HG03439 (cell line): Measurements from ENCODE around the gene MARCOL.

Experiments used
- ATAC-seq: cut with Tn5 transposase; IDR thresholded peaks from one replicate; pipeline ENCODE4 v1.9.1; 2021; ENCODE audit warnings: mild to moderate bottlenecking, moderate library complexity; ENCODE audit not compliant: unreplicated experiment

Gene MARCOL, protein sequence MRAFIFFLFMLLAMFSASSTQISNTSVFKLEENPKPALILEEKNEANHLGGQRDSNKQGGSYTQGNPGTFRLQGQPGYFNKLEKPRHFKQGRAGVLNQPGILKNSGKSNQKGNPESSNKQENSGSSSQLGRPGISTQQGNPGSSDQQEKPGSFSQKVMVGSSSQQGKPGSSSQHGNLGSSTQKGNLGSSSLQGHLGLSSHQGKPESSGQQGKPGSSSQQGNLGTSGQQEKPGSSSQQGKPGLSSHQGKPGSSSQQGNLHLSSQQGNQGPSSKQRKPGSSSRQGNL

DNA sequence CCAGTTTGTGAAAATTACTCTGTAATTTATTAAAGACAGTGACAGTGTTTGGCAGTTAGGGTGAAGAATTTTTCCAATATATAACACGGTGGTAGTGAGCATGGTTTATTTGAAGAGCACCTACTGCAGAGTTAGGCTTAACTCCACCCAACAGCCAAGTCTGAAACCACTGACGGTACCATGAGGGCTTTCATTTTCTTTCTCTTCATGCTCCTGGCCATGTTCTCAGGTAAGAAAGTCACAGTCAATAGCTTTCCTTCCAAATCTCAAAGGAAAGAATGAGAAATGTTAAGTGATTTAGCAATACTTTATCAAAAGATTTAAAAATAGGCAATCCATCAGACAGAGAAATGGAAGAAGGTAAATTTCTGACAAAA is at the start of gene MARCOL:
Gene MARCOL, plus strand, starts transcription at position 108 of the 377 bp plus-strand sequence. Its CDS starts 73 bp downstream, at position 181.
- no peak for ATAC-seq

DNA sequence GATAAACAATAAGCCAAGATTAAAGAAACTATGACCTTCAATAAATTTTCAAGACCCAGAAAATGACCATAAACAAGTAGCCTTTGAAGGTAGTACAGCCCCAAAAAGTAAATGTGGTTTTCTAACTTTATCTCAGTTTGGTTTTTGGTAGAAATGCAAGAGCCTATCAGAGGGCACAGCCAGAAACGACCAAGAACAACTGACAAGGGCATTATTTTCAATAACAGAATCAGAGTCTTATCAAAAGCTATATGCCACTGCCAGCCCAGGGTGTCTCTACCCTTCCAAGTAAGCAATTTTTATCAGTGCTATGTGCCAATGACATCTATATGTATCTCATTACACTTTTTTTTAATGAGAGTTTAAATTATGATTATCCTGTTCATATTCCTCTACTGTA is 47.3 kb upstream of the MARCOL start:
- no peak for ATAC-seq

DNA sequence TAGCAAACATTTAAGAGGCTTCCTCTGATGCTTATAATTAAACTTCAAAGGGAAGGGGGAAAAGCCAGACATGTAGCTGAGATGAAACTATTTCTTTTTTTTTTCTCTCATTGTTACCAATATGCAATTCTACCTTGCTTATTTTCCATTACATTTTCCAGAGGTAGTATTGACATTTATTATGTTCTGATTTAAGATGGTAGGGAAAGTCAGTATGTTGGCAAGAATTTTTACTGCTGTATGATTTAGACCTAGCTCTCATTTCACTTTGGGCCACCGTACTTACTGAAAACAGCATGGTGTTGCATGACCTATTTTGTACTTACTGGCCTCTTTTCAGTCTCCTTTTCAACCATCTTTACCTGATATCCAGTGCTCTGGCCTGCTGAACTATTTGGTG is 45.1 kb upstream of the MARCOL start:
- no peak for ATAC-seq

DNA sequence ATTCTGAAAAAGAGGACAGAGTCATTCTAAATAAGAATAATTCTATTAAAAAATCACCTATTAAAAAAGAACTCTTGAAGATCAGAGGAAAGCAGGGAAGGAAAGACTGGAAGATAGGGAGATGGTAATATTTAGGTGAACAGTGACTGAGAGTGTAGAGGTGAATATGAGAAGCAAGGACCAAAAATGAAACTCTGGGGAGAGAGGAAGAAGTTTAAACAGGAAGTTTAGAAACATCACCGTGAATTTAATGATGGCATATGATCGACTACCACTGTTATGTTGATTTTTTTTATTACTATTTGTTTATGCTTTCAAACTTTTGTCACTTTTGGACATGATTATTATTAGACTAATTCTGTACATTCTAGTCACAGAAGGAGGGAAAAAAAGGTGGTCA is 37.2 kb upstream of the MARCOL start:
- no peak for ATAC-seq

DNA sequence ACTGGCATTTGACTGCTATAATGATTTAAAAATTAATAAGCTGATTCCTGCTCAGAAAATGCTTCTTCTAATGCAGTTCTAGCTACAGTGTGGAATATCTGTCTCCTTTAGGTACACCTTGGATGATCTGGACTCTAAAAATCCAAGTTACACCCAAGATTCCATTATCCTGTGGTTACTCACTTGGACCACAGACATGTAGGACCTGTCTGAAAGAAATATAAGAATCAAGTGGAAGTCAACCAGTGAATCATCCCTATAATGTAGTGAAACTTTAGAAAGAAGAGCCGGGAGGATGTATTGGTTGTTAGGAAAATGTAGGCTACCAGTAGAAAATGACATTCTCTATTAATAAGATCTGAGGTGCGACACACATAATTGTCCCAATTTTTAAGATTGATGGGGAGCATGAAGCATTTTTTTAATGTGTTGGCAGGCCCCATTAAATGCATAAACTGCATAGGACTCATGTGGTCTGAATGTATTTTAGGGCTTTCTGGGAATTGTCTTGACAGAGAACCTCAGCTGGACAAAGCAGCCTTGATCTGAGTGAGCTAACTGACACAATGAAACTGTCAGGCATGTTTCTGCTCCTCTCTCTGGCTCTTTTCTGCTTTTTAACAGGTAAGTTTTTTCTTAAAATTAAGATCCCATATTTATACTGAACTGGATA is 35.7 kb upstream of the MARCOL start, which contains the start of gene SPINK6:
Gene SPINK6, plus strand, starts transcription at position 512 of the 673 bp plus-strand sequence. Its CDS starts 55 bp downstream, at position 567.
- ATAC-seq = no peak

DNA sequence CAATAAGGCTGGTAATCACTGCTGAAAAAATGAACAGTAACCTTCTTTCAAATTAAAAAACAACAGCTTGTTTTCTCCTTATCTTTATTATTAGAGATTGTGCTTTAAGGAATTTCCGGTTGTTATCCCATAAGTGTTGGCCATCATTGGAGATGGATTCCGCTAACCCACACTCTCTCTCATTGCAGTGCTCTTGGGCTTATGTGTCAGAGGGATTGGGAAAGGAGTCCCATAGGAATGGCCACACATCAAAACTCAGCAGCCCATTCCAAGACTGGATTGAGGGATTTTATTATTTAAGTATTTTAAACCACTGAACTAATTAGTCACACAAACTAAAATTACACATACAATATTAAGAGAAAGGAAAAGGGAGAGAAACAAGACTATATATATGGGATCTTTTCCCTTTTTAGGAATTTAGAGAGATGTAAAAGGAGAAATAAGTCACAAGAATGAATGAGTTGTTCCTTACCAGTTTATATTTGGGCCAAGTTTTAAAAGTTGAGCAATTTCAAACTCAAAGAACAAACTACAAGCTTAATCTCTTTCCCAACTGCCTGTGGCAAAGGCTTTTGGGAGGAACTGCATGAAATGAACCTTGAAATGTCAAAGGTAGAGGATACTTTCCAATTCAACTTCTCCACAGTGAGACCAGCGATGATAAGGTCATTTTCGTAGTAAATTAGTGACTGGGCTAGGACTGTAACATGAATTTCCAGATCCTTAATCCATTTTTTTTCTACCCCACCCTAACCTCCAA is 33.1 kb upstream of the MARCOL start:
- no peak for ATAC-seq

DNA sequence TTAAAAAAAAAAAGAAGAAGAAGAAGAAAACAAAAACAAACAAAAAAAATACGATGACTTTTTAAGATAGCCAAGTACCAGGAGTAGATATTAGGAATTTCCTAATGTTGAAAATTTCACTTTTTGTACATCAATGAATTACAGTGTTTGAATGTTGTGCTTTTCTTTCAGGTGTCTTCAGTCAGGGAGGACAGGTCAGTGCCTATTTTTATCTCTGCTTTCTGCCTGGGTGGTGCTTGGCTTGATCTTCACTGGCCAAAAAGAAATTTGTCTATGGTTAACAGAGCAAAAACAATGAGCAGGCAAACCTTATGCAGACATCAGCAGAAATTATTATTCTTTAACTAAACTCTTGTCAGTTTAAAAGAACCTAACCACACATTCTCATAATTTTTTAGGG is 32.5 kb upstream of the MARCOL start:
- no peak for ATAC-seq

DNA sequence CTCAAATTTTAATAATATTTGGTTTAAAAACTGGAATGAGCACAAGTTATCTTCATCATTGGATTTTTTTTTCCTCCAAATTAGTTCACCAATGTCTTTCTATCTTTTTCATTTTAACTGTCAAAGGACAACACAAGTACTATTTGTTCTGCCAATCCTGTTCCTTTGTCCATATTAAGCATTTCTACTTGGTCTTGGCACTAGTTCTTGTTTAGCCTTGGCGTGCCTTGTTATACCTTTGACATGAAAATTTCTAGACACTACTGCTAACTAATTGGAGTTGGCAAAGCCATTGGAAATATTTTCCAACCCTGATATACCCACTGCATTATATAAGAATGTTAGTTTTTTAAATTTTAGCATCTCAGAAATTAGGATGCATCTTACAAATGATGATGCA is 31.7 kb upstream of the MARCOL start:
- no peak for ATAC-seq

DNA sequence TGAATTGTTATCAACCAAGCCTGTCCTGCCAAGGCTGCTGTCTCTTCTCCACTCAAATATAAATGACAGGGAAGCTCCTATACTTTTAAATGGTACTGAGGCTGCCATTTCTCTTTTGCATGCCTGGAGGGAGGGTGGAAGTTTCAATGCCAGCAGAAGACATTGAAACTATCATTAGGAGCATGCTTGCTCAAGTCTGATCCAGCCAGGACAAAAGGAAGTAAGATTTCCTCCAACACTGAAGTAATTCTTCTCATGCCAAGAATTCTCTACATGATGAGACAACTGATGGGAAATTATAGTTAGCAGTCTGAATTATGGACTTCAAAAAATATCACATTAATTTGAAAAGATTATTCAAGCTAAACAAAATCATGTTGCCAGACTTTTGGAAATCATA is 30.1 kb upstream of the MARCOL start:
- ATAC-seq = no peak

DNA sequence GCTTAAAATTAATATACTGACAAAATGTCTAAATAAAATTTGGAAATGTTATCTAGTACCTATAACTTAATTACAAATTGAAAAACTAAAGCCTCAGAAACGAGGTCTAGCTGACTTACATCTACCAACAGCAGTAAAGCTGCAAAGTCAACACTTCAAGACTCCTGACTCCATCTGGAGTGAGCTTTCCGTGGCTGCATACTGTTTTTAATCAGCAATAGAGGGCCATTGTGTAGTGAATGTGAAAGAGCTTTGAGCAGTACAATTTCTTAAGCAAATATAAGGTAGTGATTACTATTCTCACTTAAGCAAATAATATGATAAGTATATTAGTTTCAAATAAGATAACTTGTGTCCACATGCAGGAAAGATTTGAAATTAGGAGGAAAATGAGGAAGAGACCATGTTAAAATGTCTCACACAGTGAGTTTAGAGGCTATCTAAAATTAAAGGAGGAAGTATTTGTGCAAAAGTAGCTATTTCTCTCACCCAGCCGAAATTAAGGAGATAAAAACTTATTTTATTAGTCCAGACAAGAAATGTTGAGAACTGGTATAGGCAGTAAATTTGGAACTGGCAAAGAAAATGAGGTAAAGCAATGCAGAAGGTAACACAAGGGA is 29.1 kb upstream of the MARCOL start:
- ATAC-seq = no peak

DNA sequence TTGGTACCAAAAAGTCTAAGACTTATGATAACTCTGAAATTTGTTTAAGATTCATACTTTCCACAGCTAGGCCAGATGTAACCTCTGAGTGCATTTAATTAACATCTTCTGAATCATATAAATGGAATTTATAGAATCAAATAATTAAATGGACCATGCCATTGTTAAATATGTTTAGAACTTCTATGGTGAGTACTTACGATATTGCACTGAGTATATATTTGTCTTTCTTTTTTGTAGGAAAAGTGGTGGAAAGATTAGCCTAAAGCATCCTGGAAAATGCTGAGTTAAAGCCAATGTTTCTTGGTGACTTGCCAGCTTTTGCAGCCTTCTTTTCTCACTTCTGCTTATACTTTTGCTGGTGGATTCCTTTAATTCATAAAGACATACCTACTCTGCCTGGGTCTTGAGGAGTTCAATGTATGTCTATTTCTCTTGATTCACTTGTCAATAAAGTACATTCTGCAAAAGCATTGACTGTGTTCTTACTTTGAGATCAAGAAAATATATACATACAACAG is 23.6 kb upstream of the MARCOL start:
- ATAC-seq = no peak

DNA sequence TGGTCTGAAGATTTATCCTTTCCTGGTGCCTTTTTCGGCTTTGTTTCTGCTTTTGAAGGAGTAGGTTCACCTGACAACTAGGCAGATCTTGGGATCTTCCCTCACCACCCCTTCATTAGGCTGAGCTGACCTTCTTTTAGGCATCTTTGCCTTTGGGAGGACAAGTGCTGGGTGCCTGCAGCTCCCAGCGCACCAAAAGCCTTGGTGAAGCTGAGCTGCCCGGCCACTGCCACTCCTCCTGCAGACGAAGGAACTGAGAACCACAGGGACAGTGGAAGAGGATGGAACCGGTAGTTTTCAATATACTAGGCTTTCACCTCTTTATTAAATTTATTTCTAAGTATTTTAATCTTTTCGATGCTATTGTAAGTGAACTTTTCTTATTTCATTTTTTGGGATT is 16.8 kb upstream of the MARCOL start:
- no peak for ATAC-seq

DNA sequence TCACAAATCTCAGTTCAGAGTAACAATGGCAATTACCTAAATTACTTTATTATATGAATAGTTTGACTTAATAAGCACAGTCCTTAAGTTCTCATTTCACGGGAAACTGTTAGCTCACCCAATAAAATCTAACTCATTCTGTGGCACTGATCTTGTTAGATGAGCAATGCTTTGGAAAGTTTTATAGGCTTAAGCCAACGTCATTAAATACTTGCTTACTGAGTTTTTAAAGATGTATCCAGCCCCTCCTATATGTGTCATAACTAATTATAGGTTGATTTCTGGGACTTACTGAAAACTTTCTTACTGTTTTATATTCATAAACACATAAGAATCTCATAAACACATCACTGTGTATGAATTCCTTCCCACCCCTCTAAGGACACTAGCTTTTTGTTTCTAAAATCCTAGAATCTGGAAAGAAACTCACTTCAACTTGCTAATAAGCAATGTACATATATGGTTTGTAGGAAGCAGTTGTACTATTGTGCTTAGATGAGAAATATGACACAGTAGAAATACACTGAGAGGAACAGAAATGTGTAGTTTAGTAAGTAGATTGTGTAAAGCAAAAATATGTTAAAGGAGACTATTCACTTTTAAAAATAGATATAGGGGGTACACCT is 14.1 kb upstream of the MARCOL start:
- ATAC-seq = no peak

DNA sequence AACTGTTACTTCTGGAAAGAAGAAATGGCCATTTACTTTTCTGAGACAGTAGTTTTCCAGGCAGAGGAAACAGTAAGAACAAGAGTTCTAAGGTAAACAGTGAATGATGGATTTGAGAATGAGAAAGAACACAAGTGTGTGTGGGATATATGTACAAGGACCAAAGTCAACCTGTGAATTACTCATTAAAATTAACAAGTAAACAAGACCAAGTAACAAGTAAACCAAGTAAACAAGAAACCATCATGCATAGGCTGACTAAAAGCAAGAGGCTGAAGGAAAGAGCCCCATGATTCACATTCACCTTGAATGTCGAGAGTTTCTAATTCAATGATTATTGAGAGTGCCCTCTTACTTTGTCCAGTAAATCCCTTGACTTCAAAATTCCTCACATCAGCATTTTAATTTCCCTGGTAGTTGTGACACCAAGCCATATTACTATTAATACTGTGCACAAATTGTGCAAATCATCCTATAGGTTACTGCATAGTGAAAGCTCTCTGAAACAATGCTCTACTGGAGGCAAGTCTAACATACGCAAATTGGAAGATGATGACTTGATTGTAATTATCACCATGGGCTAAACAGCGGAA is 9.8 kb upstream of the MARCOL start:
- ATAC-seq = no peak

DNA sequence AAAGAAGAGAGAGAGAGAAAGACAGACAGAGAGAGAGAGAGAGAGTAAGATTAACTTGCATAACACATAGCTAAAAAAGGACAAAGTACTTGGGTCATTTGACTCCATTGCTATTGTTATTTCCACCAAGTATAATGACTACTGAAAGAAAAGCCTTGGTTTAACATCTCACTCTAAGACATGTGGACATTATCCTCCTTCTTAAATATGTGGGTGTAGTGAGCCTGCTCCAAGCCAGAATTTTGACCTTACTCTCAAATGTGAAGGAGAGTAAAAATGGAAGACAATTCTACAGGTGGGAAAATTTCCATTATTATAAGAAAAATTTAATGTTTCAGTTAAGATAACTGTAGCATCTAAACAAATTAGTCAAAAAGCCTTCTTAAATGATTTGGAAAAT is 8.5 kb upstream of the MARCOL start:
- no peak for ATAC-seq

DNA sequence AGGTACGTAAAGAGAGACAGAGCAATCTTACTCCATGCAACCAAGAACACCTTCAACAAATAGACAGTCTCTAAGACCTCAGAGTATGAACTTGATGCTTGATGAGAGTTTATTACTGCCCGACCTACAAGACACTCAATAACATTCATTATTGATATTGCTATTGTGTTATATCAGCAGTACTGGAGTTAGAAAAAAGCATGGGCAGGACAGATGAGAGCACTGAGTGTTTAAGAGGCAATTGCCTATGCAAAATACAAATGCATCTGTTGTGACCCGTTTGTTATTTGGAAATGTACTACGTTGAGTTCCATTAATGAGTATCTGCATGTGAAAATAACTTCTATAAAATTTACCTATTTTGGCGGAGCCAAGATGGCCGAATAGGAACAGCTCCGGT is 8.1 kb upstream of the MARCOL start:
- no peak for ATAC-seq

DNA sequence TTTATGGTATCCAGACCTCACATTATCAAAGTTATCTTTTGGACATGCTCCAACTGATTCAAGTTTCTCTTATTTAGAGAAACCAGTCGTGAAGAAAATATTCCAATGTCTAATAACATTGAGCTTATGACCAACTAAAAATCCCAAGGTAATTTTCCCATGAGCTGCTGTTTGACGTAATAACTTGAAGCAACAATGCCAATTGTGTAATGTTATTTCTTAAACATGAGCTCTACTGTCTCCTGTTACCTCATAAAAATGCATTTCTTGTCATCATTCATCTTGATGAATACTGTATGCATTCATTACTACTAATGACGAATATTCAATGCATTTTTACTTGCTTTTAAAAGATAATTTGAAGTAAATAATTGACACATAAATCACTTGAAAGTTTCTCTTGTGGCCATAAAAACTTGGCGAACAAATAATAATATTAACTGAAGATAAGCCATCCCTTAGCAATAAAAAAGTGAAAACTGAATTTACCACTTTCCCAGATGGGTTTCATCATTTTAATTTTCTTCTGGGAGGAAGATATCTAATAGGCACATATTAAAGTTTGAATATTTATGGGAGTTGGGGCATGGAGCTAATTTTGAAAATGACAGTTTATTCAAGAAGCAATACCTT is 424 bp upstream of the MARCOL start:
- no peak for ATAC-seq

DNA sequence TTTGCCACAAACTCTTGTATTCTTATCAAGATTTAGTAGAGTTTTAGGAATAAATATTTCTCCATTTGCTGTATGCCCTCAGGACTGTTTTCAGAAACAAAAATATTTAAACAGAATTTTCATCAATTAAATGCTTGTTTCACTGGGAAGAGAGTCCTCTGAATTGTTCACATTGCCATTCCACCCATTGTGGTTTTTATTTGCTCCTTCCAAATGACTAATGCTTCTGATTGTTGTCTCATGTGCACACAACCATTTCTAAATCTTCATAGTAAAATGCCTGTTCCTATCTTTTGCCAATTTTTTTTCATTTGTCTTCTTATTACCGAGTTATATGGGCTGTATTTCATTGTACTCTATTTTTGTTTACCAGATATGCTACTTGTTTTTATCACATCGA is 10.6 kb downstream of the MARCOL start:
- ATAC-seq = no peak

DNA sequence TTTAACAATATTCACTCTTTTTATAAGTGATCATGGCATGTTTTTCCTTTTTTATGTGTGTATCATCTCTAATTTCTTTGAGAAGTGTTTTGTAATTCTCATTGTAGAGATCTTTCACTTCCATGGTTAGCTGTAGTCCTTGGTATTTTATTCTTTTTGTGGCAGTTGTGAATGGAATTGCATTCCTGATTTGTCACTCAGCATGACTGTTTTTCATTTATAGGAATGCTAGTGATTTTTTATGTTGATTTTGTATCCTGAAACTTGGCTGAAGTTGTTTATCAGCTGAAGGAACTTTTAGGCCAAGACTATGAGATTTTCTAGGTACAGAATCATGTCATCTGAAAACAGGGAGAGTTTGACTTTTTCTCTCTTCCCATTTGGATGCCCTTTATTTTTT is 17.1 kb downstream of the MARCOL start:
- no peak for ATAC-seq

DNA sequence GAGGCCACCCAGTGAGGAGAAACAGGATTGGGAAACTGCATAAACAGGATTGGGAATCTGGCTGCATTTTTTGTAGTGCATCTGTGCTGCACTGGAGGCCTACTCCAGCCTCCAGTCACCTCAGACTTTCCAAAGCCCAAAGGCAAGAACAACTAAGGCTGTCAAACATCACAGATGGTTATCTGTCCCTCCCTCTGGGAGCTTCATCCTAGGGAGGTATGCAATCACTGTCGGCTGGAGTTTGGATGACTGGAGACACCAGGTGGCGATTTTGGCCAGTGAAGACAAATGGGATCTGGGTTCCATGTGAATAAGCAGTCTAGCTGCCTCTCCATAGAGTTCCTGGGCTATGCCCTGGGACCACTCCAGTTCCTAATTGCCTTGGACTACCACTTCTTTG is 21.0 kb downstream of the MARCOL start:
- no peak for ATAC-seq
